Smooth muscle cell (in vitro differentiated cells): ENCODE measurements around the gene PTRH1. TPM values are rescaled to one million over a fixed set of nuclear protein-coding genes. Genes with fewer than 3 reads are reported as not detected.
A peak's percentile ranks its signal among the peaks of the same experiment; 100 is the strongest.

Source experiments
- DNase-seq: peaks from one replicate; lab custom pipeline; 2025; ENCODE audit not compliant: unreplicated experiment; lab: John Stamatoyannopoulos, UW
- H2AFZ ChIP-seq: fragments of 200-600 bp; sonication (generic); 2 replicates; pipeline ENCODE4 v1.6.0; 2016; ENCODE audit warnings: antibody characterized with exemption, low read depth, mild to moderate bottlenecking
- H3F3A ChIP-seq: fragments of 200-600 bp; sonication (generic); 2 replicates; pipeline ENCODE4 v1.6.0; 2017; ENCODE audit warnings: antibody characterized with exemption, low read depth
- H3K27ac ChIP-seq: fragments of 200-600 bp; sonication (generic); 2 replicates; pipeline ENCODE4 v1.5.1; 2016; ENCODE audit warnings: low read depth, mild to moderate bottlenecking
- H3K27me3 ChIP-seq: fragments of 200-600 bp; sonication (generic); 2 replicates; pipeline ENCODE4 v1.6.1; 2016; ENCODE audit warnings: low read depth, mild to moderate bottlenecking
- H3K36me3 ChIP-seq: fragments of 200-600 bp; sonication (generic); 2 replicates; pipeline ENCODE4 v1.5.1; 2016; ENCODE audit warnings: low read depth
- H3K4me1 ChIP-seq: fragments of 200-600 bp; sonication (generic); 2 replicates; pipeline ENCODE4 v1.5.1; 2016; ENCODE audit warnings: low read depth
- H3K4me2 ChIP-seq: fragments of 200-600 bp; sonication (generic); 2 replicates; pipeline ENCODE4 v1.6.0; 2016; ENCODE audit warnings: mild to moderate bottlenecking
- H3K4me3 ChIP-seq: fragments of 200-600 bp; sonication (generic); 2 replicates; pipeline ENCODE4 v1.5.1; 2016; ENCODE audit warnings: mild to moderate bottlenecking
- H3K79me2 ChIP-seq: fragments of 200-600 bp; sonication (generic); 2 replicates; pipeline ENCODE4 v1.6.0; 2016; ENCODE audit warnings: low read depth, mild to moderate bottlenecking
- H3K9ac ChIP-seq: fragments of 200-600 bp; sonication (generic); 2 replicates; pipeline ENCODE4 v1.6.0; 2016; ENCODE audit warnings: low read depth
- H3K9me3 ChIP-seq: fragments of 200-600 bp; sonication (generic); replicated peaks from 2 replicates; pipeline ENCODE4 v1.5.1; 2016; ENCODE audit warnings: low read depth
- H4K20me1 ChIP-seq: fragments of 200-600 bp; sonication (generic); 2 replicates; pipeline ENCODE4 v1.6.0; 2016; ENCODE audit warnings: low read depth
- WGBS: methylation state at CpG from one replicate; pipeline ENCODE4 v1.1.7; 2016; ENCODE audit warnings: low lambda C conversion rate; 5-methylcytosine and 5-hydroxymethylcytosine counted together
- polyA plus RNA-seq: library from polyadenylated mRNA; unstranded; fragments of >200 nt; fragmentation: Nextera tagmentation; extraction: Ambion mirVana; gene quantifications from 2 replicates; pipeline ENCODE4 v1.2.1, GENCODE V29; 2016
- total RNA-seq: library from RNA; depleted of rRNA; stranded (reverse); fragments of >200 nt; gene quantifications from 2 replicates; pipeline ENCODE4 v1.2.3, GENCODE V29; 2014
- TF ChIP-seq, protein P1 (sequence below): fragments of 200-600 bp; sonication (generic); IDR thresholded peaks from 2 replicates; pipeline ENCODE4 v1.5.1; 2017; ENCODE audit warnings: borderline replicate concordance, mild to moderate bottlenecking, antibody characterized with exemption; ENCODE audit not compliant: insufficient read depth, poor library complexity, severe bottlenecking

Gene PTRH1
- total RNA-seq (5.6 and 11.9 TPM in 2 replicates), polyA plus RNA-seq (33.8 and 34.7 TPM in 2 replicates)

GRCh38 chr9:127715470-127716337 is at the start of gene PTRH1, which contains the start of gene TTC16:
TSS of gene PTRH1 (minus strand) at chr9:127715663. CDS start at chr9:127715639, 24 bp downstream.
TSS of gene TTC16 (plus strand) at chr9:127716079. CDS start at chr9:127716146, 67 bp downstream.
- Histone ChIP-seq H4K20me1 (no peaks in the 10 kb centered on the region), H3K9ac (peak within 1 kb of the TSS; percentile 85), H3K36me3 (no peaks in the 10 kb centered on the region), H3K4me3 (peak within 1 kb of the TSS; percentile 71), H3K9me3 (no peaks in the 10 kb centered on the region), H2AFZ (peak within 1 kb of the TSS; percentile 99), H3K4me2 (peak within 1 kb of the TSS; percentile 100), H3F3A (no peaks in the 10 kb centered on the region), H3K79me2 (no peaks in the 10 kb centered on the region), H3K27ac (peak within 1 kb of the TSS; percentile 63), H3K4me1 (peaks cover 11% of the 10 kb centered on the region), H3K27me3 (no peaks in the 10 kb centered on the region)
- TF ChIP-seq, protein P1, sequence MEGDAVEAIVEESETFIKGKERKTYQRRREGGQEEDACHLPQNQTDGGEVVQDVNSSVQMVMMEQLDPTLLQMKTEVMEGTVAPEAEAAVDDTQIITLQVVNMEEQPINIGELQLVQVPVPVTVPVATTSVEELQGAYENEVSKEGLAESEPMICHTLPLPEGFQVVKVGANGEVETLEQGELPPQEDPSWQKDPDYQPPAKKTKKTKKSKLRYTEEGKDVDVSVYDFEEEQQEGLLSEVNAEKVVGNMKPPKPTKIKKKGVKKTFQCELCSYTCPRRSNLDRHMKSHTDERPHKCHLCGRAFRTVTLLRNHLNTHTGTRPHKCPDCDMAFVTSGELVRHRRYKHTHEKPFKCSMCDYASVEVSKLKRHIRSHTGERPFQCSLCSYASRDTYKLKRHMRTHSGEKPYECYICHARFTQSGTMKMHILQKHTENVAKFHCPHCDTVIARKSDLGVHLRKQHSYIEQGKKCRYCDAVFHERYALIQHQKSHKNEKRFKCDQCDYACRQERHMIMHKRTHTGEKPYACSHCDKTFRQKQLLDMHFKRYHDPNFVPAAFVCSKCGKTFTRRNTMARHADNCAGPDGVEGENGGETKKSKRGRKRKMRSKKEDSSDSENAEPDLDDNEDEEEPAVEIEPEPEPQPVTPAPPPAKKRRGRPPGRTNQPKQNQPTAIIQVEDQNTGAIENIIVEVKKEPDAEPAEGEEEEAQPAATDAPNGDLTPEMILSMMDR, result no peak
- 8% methylated on average over 59 of the region's 65 CpGs for WGBS
- peak; percentile 93 for DNase-seq

DNA sequence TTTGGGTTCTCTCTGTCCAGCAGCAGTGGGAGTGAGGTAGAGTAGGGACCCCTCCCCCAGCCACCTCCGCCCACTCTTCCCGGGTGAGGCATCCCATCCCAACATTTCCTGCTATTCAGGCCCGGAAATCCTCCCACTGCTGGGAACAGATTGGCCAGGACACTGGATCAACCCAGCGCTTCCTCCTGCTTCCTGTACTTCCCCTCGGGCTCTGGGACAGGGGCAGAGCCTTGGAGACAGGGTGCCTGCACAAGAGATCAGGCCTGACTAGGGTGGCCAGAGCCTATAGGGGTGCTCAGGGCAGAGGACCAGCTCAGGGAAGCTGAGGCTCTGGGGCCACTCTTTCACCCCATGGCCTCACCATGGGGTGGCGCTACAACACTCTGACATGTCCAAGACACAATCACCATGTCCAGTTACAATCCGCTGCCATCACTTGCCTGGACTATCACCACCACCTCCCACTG is 48.5 kb upstream of the PTRH1 start:
- Histone ChIP-seq H3K4me2 (no peak overlapping the region), H3K27ac (no peak overlapping the region), H3K36me3 (no peaks in the 10 kb centered on the region), H3K27me3 (no peaks in the 10 kb centered on the region), H4K20me1 (no peaks in the 10 kb centered on the region), H3K79me2 (no peaks in the 10 kb centered on the region), H3K9ac (no peak overlapping the region), H2AFZ (no peak overlapping the region), H3K9me3 (no peaks in the 10 kb centered on the region), H3K4me3 (no peak overlapping the region), H3K4me1 (no peaks in the 10 kb centered on the region), H3F3A (no peaks in the 10 kb centered on the region)
- WGBS, result 37% methylated on average over 7 of the region's 7 CpGs
- TF ChIP-seq, protein P1, result peak; percentile 16
- DNase-seq, result no peak

DNA sequence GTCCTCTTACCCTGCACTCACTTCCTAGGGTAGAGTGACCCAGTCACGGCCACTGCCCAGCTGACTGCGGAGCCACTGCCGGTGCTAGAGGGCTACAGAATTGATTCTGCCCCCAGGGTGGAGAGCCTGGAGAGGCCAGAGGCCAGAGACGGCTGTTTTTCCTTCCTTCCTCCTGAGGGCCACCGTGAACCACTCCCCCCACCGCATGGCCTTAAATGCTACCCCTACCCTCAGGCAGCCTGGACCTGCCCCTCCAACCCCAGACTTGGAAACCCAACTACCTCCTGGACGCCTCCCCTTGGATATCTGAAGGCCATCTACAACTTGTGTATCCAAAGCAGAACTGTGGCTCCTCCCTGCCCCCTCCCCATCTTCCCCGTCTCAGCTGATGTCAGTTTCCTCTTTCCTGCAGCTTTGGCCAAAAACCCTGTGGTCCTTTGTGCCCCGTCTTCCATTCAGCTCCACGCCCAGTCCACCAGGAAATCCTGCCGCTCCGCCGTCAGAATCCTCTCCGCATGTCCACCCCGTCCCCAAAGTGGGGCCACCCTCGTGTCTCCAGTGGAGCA is 46.7 kb upstream of the PTRH1 start:
- DNase-seq, result no peak
- WGBS, result 64% methylated on average over 15 of the region's 16 CpGs

More for the DNA sequence above, 46.7 kb upstream of the PTRH1 start:
- Histone ChIP-seq H3K27ac (no peak overlapping the region), H3K4me2 (no peak overlapping the region), H2AFZ (no peak overlapping the region), H4K20me1 (no peaks in the 10 kb centered on the region), H3K9me3 (no peaks in the 10 kb centered on the region), H3K9ac (no peak overlapping the region), H3K36me3 (no peaks in the 10 kb centered on the region), H3K27me3 (no peaks in the 10 kb centered on the region), H3K79me2 (no peaks in the 10 kb centered on the region), H3K4me3 (no peak overlapping the region), H3F3A (no peaks in the 10 kb centered on the region), H3K4me1 (no peaks in the 10 kb centered on the region)
- TF ChIP-seq, protein P1, result no peak
